ENCODE data around the gene DYNC2LI1.

DYNC2LI1 gene

DNA sequence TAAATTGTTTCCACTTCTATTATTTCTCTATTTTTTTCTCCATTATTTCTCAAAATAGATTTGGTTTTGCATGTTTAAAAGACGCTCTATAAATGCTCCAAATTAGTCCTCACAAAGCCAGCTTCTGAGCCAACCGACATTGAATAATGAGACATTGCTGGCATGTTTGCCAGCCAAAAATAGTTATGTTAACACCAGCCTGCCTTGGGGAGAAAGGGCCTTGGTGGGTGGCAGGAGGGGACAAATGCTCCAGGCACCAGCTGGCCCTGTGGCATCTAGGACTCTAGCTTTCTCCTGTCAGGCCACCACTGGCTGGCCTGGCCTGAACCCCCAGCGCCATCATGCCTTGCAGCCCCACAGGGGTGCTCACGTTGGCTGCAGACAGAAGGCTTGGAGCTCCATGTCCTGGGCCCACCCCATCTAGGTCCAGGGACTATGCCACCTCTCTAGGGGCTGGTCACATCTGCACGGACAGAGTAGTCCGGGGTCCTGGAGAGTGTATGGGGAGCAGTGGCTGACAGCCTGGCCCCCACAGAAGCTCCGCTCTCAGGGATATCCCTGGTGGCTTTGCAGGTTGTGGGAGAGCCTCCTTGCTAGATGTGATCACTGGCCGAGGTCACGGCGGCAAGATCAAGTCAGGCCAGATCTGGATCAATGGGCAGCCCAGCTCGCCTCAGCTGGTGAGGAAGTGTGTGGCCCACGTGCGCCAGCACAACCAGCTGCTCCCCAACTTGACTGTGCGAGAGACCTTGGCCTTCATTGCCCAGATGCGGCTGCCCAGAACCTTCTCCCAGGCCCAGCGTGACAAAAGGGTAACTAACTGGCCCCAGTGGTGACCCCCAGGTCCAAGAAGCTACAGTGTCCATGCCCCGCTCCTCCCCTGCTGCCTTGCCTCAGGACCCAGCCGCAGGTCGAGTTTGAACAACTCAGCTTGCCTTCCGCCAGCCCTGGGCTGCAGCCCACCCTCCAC, 77.5 kb downstream of the DYNC2LI1 start:
- DNase-seq, result no peak

DNA sequence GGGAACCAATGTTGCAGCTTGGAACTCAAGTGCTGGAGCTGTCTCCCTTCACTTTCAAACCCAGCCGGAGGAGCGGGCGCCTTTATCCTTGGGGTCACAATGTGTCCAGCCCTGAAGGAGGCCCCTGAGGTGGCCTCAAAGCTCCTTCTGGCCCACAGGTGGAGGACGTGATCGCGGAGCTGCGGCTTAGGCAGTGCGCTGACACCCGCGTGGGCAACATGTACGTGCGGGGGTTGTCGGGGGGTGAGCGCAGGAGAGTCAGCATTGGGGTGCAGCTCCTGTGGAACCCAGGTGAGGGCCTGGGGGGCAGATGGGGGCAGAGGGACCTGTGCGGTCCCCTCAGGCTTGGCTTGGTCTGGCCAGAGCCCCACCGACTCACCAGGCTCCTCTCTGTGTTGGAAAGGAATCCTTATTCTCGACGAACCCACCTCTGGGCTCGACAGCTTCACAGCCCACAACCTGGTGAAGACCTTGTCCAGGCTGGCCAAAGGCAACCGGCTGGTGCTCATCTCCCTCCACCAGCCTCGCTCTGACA, 78.4 kb downstream of the DYNC2LI1 start:
- no peak for DNase-seq

DNA sequence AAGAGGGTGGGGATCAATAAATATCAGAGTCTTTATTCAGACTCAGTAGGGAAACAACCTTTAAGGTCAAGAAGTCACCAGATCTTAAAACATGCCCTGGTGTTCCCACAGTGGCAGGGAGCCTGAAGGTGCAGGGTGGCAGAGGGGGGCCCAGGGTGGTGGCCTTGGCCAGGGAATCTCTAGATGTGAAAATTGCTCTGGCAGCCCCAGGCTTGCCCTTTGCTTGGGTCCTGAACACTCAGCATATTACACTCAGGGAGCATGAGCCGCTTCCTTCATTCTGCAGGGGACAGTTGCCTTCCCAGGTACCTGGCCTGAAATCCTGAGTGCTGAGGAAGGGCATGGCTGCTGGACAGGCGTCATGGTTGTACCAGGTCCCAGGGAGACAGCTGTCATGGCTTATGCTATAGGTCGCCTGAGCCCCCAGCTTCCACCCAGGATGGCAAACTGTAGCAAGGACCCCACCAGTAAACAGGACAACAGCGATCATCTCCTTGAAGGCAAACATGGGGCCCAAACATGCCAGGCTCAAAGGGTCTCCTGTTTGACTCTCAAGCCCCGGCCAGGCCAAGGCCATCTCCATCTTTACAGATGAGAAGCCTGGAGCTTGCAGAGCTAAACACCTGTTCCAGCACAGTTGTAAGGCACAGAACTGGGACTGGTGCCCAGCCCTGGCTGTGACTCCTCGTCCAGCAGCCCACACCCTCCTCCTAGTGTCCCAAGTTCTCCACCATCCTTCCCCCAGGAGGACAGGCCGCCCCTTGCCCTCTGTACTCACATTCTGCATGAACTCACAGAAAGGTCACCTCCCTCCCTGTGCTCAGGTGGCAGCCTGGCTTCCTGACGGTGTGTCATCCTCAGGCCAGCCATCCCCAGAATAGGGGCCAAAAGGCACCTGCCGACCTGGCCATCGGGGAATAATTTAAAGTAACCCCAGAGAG, 79.6 kb downstream of the DYNC2LI1 start:
- no peak for DNase-seq

DNA sequence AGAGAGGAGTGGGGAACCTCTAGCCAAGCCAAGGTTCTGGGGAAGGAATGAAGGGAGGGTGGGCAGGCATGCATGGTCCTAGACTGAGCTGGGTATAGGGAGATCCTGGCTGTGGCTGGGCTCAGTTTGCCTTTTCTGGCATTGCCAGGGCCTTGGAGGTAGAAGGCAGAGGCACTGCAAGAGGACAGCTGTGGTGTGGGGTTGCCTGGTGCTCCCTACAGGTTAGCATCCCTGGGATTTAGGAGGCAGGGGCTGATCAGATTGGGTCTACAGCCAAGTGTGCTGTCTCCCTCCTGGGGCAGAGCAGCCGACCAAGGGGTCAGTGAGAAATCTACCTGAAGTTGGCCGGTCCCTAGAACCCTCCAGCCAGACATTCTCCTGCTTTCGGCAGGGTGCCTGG, 80.8 kb downstream of the DYNC2LI1 start:
- DNase-seq, result no peak

DNA sequence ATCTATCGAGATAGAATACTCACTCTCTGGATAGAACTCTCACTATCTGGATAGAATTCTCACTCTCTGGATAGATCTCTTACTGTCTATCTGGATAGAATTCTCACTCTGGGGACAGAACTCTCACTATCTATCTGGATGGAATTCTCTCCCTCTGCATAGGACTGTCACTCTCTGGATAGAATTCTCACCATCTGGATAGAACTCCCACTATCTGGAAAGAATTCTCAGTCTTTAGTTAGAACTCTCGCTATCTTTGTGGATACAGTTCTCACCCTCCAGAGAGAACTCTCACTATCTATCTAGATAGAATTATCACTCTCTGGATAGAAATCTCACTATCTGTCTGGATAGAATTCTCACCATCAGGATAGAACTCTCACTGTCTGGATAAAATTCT, 81.5 kb downstream of the DYNC2LI1 start:
- DNase-seq, result no peak

All from activated CD4-positive, alpha-beta T cell treated with anti-CD3 and anti-CD28 coated beads, Interleukin-2, amount 50 U/mL, for 48 hours (primary cell).